K562 (cell line): Measurements from ENCODE around the gene UBE2J2. TPM values are rescaled to one million over a fixed set of nuclear protein-coding genes. Genes with fewer than 3 reads are reported as not detected.

Source experiments
- ATAC-seq: fragments of 200-7000 bp; cut with Tn5 transposase; 3 replicates; pipeline ENCODE4 v1.9.1; 2020; ENCODE audit warnings: moderate library complexity
- BruUV-seq: library from RNA; stranded (reverse); fragments of 400-500 nt; replicated peaks from 2 replicates; lab custom pipeline; 2021; lab: Mats Ljungman, UMichigan
- CTCF ChIA-PET: fragments of 300-600 bp; formaldehyde crosslinking; extraction: SDS; loops from one replicate; lab custom pipeline; 2021; ENCODE audit warnings: low intra/inter-chr PET ratio; lab: Yijun Ruan, JAX
- POLR2A ChIA-PET: fragments of 300-600, 350-650 bp; sonication (Branson Sonifier 250); formaldehyde crosslinking; extraction: SDS; loops from one replicate; lab custom pipeline; 2021; ENCODE audit warnings: antibody characterized with exemption, inconsistent platforms; lab: Yijun Ruan, JAX
- DNase-seq, 4 experiments: peaks; one replicate each; pipeline versions ENCODE4 v3.0.0 to v3.0.0-alpha.2; 2011 to 2018; ENCODE audit warnings: low spot score in 3 of 4, mixed read lengths in 3 of 4; ENCODE audit errors: extremely low read depth in 1 of 4
- FAIRE-seq: peaks from 2 replicates; lab custom pipeline; 2011; peaks lifted over from hg19 to GRCh38; lab: Jason Lieb, UNC
- H2AFZ ChIP-seq: 2 replicates; pipeline ENCODE4 v1.6.0; 2011; ENCODE audit warnings: low read depth, low read length, control low read depth, inconsistent platforms
- H3K27ac ChIP-seq: fragments of 200-600 bp; 3 replicates; pipeline ENCODE4 v1.8.0; 2011; ENCODE audit warnings: low read depth, mild to moderate bottlenecking, control low read depth, inconsistent platforms, low read length, moderate library complexity, mixed read lengths; ENCODE audit errors: extremely low read depth
- H3K27me3 ChIP-seq, 2 experiments: fragments of 300-600 bp in 1 of 2; 2 replicates in 1 of 2; 3 replicates in 1 of 2; pipeline versions ENCODE4 v1.6.0 to v1.8.0; 2011; ENCODE audit warnings: inconsistent platforms in 2 of 2, low read length in 2 of 2, mild to moderate bottlenecking in 1 of 2, mixed read lengths in 1 of 2, moderate library complexity in 1 of 2; ENCODE audit not compliant: control insufficient read depth in 2 of 2, insufficient read depth in 2 of 2
- H3K36me3 ChIP-seq: fragments of 300-600 bp; 3 replicates; pipeline ENCODE4 v1.8.0; 2011; ENCODE audit warnings: mild to moderate bottlenecking, low read length, inconsistent platforms; ENCODE audit not compliant: control insufficient read depth, insufficient read depth
- H3K4me1 ChIP-seq, 2 experiments: fragments of 200-600 bp in 1 of 2; replicated peaks in 1 of 2; 2 replicates in 1 of 2; 3 replicates in 1 of 2; pipeline versions ENCODE4 v1.5.1 to v1.8.0; 2011; ENCODE audit warnings: inconsistent platforms in 2 of 2, low read length in 2 of 2, mild to moderate bottlenecking in 1 of 2, mixed read lengths in 1 of 2, moderate library complexity in 1 of 2; ENCODE audit not compliant: control insufficient read depth in 2 of 2, insufficient read depth in 2 of 2
- H3K4me2 ChIP-seq: 2 replicates; pipeline ENCODE4 v1.6.1; 2011; ENCODE audit warnings: low read length, control low read depth, inconsistent platforms, mixed read lengths; ENCODE audit not compliant: insufficient read depth
- H3K4me3 ChIP-seq: fragments of 200-600 bp; sonication (generic), shearing (Covaris generic); 2 replicates; pipeline ENCODE4 v1.5.1; 2016; ENCODE audit warnings: control low read depth, inconsistent platforms
- H3K79me2 ChIP-seq: fragments of 200-600 bp; 3 replicates; pipeline ENCODE4 v1.8.0; 2011; ENCODE audit warnings: low read length, inconsistent platforms; ENCODE audit not compliant: control insufficient read depth, insufficient read depth
- H3K9ac ChIP-seq, 2 experiments: 2 replicates each; pipeline versions ENCODE4 v1.6.0 to v1.6.1; 2011; ENCODE audit warnings: low read depth in 2 of 2, low read length in 2 of 2, control low read depth in 1 of 2, inconsistent platforms in 1 of 2, mild to moderate bottlenecking in 1 of 2, mixed read lengths in 1 of 2; ENCODE audit not compliant: insufficient read depth in 1 of 2
- H3K9me1 ChIP-seq: one replicate; pipeline ENCODE4 v1.6.0; 2011; ENCODE audit warnings: inconsistent platforms, mild to moderate bottlenecking, low read length, moderate library complexity; ENCODE audit not compliant: control insufficient read depth, insufficient read depth
- H3K9me3 ChIP-seq: replicated peaks from 2 replicates; pipeline ENCODE4 v1.5.1; 2011; ENCODE audit warnings: low read depth, low read length, inconsistent platforms; ENCODE audit not compliant: control insufficient read depth, insufficient read depth
- H4K20me1 ChIP-seq: replicated peaks from 2 replicates; pipeline ENCODE4 v1.6.1; 2011; ENCODE audit warnings: low read length, inconsistent platforms, mixed read lengths; ENCODE audit not compliant: control insufficient read depth, insufficient read depth
- E2F1 ChIP-seq: sonication (generic); formaldehyde crosslinking; IDR thresholded peaks from 2 replicates; pipeline ENCODE4 v1.8.1; 2023; ENCODE audit warnings: mild to moderate bottlenecking, missing genetic modification reagents, moderate library complexity
- ESRRA ChIP-seq: fragments of 450-650 bp; IDR thresholded peaks from 2 replicates; pipeline ENCODE4 v1.6.1; 2014; ENCODE audit warnings: low read depth, mild to moderate bottlenecking, moderate library complexity, borderline replicate concordance
- FOXM1 ChIP-seq, 2 experiments: fragments of 450-650 bp in 1 of 2; sonication (generic) in 1 of 2; formaldehyde crosslinking in 1 of 2; IDR thresholded peaks; 2 replicates each; pipeline versions ENCODE4 v1.6.1 to v1.9.0; 2017 to 2022; ENCODE audit warnings: low read depth in 2 of 2, mild to moderate bottlenecking in 2 of 2, missing genetic modification reagents in 1 of 2, moderate library complexity in 1 of 2
- KDM2B ChIP-seq: fragments of 250-450 bp; sonication (Bioruptor Pico); IDR thresholded peaks from 2 replicates; pipeline ENCODE4 v1.8.0; 2021; ENCODE audit warnings: mild to moderate bottlenecking, moderate library complexity
- MCM3 ChIP-seq: fragments of 450-650 bp; IDR thresholded peaks from 2 replicates; pipeline ENCODE4 v1.6.1; 2016
- MTA2 ChIP-seq: fragments of 450-650 bp; IDR thresholded peaks from 2 replicates; pipeline ENCODE4 v1.6.1; 2016; ENCODE audit warnings: low read depth
- NCOA1 ChIP-seq: fragments of 450-650 bp; IDR thresholded peaks from 2 replicates; pipeline ENCODE4 v1.6.1; 2016; ENCODE audit warnings: low read depth
- POLR2G ChIP-seq: fragments of 200-400 bp; formaldehyde crosslinking; IDR thresholded peaks from 2 replicates; pipeline ENCODE4 v1.6.1; 2017; ENCODE audit warnings: low read depth, mild to moderate bottlenecking, antibody characterized with exemption, low read length, moderate library complexity
- TCF7 ChIP-seq: sonication (generic); IDR thresholded peaks from 2 replicates; pipeline ENCODE4 v1.6.1; 2016; ENCODE audit warnings: antibody characterized with exemption, borderline replicate concordance
- TGIF2 ChIP-seq: sonication (generic); formaldehyde crosslinking; IDR thresholded peaks from 2 replicates; pipeline ENCODE4 v1.8.1; 2022; ENCODE audit warnings: mild to moderate bottlenecking, missing genetic modification reagents, moderate library complexity
- XRCC4 ChIP-seq: IDR thresholded peaks from one replicate; pipeline ENCODE4 v1.6.1; 2011; ENCODE audit not compliant: insufficient read depth, insufficient read length; ENCODE audit errors: extremely low read depth
- ZBTB5 ChIP-seq: fragments of 450-650 bp; IDR thresholded peaks from 2 replicates; pipeline ENCODE4 v1.6.1; 2017; ENCODE audit warnings: antibody characterized with exemption
- ZNF165 ChIP-seq: fragments of 250-450 bp; sonication (Bioruptor Pico); IDR thresholded peaks from 2 replicates; pipeline ENCODE4 v1.4.0; 2020; ENCODE audit warnings: borderline replicate concordance
- ZNF592 ChIP-seq: fragments of 450-650 bp; IDR thresholded peaks from 2 replicates; pipeline ENCODE4 v1.6.1; 2017; ENCODE audit warnings: antibody characterized with exemption, mild to moderate bottlenecking
- WGBS: fragments of 100-300 bp; shearing (Covaris generic); methylation state at CpG from one replicate; pipeline ENCODE4 v1.1.6; 2016; ENCODE audit warnings: low coverage, mixed read lengths; ENCODE audit not compliant: insufficient coverage; ENCODE audit errors: missing lambda C conversion rate; 5-methylcytosine and 5-hydroxymethylcytosine counted together
- in situ Hi-C: fragments of 300-500 bp; cut with MboI; formaldehyde crosslinking; loops from 4 replicates; pipeline ENCODE4 v1.15.0; 2018; ENCODE audit warnings: inconsistent platforms, mixed read lengths
- intact Hi-C: fragments of 100-400 bp; cut with micrococcal nuclease; formaldehyde crosslinking; loops from 2 replicates; pipeline ENCODE4 v1.14.2; 2022
- polyA plus RNA-seq, 8 experiments: library from polyadenylated mRNA; depleted of rRNA in 4 of 8; stranded (reverse) in 5 of 8; unstranded in 3 of 8; fragments of >200 nt; fragmentation: Nextera tagmentation in 2 of 8; fragmentation: Illumina TruSeq in 1 of 8; extraction: Ambion mirVana in 2 of 8; extraction: Trizol in 1 of 8; gene quantifications; 2 replicates each; pipeline versions ENCODE4 v1.2.1 to v1.2.3, GENCODE V29; 2011 to 2014; ENCODE audit warnings: inconsistent platforms in 1 of 8, missing spikeins in 1 of 8
- total RNA-seq, 7 experiments: library from RNA; depleted of rRNA in 6 of 7; stranded (reverse); fragments of >200 nt in 6 of 7; fragmentation: Illumina TruSeq in 2 of 7; extraction: Trizol in 2 of 7; gene quantifications; 2 replicates each; pipeline versions ENCODE4 v1.2.1 to v1.2.3, GENCODE V29; 2011 to 2021; ENCODE audit warnings: low replicate concordance in 1 of 7

Gene UBE2J2
- total and polyA plus RNA-seq, 9 of the 15 experiments (the other 6 are each of a cell fraction or from before 2014, with no cell fraction given) = 0.93 to 112 (median 75.5) TPM

GRCh38 chr1:1239614-1240347 is 33.9 kb downstream of the UBE2J2 start:
- H3K9me1 ChIP-seq = no peaks in the 10 kb centered on the region
- H3K36me3 ChIP-seq = no peaks in the 10 kb centered on the region
- peaks cover 0 to 94% of the 10 kb centered on the region in 2 experiments; a peak in 3 of 5 replicates for H3K4me1 ChIP-seq
- H3K79me2 ChIP-seq = peaks cover 3% of the 10 kb centered on the region; the same call in 2 of the 3 replicates
- no peak overlapping the region for H2AFZ ChIP-seq
- 34% methylated on average over 26 of the region's 30 CpGs for WGBS
- FAIRE-seq (no peak), DNase-seq (peak; percentile 56 to 64 (median 60)), ATAC-seq (peak; percentile 27)
- H3K4me2 ChIP-seq = no peak overlapping the region
- no peaks in the 10 kb centered on the region for H4K20me1 ChIP-seq
- intact Hi-C loops (no loop called here), in situ Hi-C loops (no loop called here)
- H3K27me3 ChIP-seq = no peaks in the 10 kb centered on the region
- H3K9ac ChIP-seq = peak overlapping the region in 1 of 2 experiments; percentile 85; a peak in 2 of 4 replicates
- POLR2A ChIA-PET = interaction anchor here (0.6 to 1.2 kb wide), 3 partner anchors 9 to 108 kb away, joined by 3 to 6 read pairs (median 3); no protein-coding TSS in a partner anchor
- no peaks in the 10 kb centered on the region for H3K9me3 ChIP-seq
- no peak overlapping the region for H3K4me3 ChIP-seq
- no TSS peak for BruUV-seq
- CTCF ChIA-PET = no interaction called here
- no peak overlapping the region for H3K27ac ChIP-seq
- TF ChIP-seq FOXM1 (IDR thresholded peaks at IDR 0.05; ENCODE audit: low read depth) = no peak
- TF ChIP-seq FOXM1 (CRISPR knock-in tag; IDR thresholded peaks at IDR 0.05; ENCODE audit: low read depth) = peak; percentile 39; the same call in 1 of the 2 replicates
- peak; percentile 61; the same call in 1 of the 2 replicates for TF ChIP-seq ESRRA
- no peak for TF ChIP-seq MCM3
- TF ChIP-seq E2F1 (CRISPR knock-in tag) = no peak
- TF ChIP-seq XRCC4 = no peak
- 0 out of 2 replicates have a peak, but pooled peaks have one; percentile 25 for TF ChIP-seq TGIF2 (CRISPR knock-in tag)
- 0 out of 2 replicates have a peak, but pooled peaks have one; percentile 4 for TF ChIP-seq POLR2G
- TF ChIP-seq MTA2 = peak; percentile 66
- no peak for TF ChIP-seq ZNF165 (CRISPR knock-in tag)
- no peak for TF ChIP-seq ZBTB5
- TF ChIP-seq KDM2B (CRISPR knock-in tag) = no peak
- no peak for TF ChIP-seq TCF7
- TF ChIP-seq ZNF592 = peak; percentile 35; the same call in 1 of the 2 replicates
- no peak for TF ChIP-seq NCOA1
